Measurements from ENCODE around the gene CDKAL1. TPM values are rescaled to one million over a fixed set of nuclear protein-coding genes. Genes with fewer than 3 reads are reported as not detected.

Gene CDKAL1
- total and polyA plus RNA-seq, 4 donors, result 2.0 to 12.9 (median 6.7) TPM

GRCh38 chr6:21104288-21104687 is 570.0 kb downstream of the CDKAL1 start:
- WGBS, result 97% methylated on average over 2 of the region's 2 CpGs
- DNase-seq (ENCODE audit: low spot score), result no peak
- no peaks in the 10 kb centered on the region for H3K36me3 ChIP-seq (ENCODE audit: control insufficient read depth in 4 of 4, insufficient read depth in 3 of 4, low read depth in 1 of 4, low read length in 3 of 4)
- H3K4me1 ChIP-seq (ENCODE audit: control insufficient read depth in 4 of 4, insufficient read depth in 4 of 4, low read length in 3 of 4), result peaks cover 3 to 15% (median 8%) of the 10 kb centered on the region in 4 donors
- TF ChIP-seq TAF1 (conservative IDR thresholded peaks at IDR 0.05) (no peak), ZBTB33 (IDR thresholded peaks at IDR 0.05) (no peak), REST (IDR thresholded peaks at IDR 0.05) (no peak), FOXA2 (IDR thresholded peaks at IDR 0.05) (no peak), HNF4A (conservative IDR thresholded peaks at IDR 0.05) (no peak), EGR1 (IDR thresholded peaks at IDR 0.05; ENCODE audit: low read depth in 2 of 2) (no peak), FOXA1 (IDR thresholded peaks at IDR 0.05) (no peak), YY1 (IDR thresholded peaks at IDR 0.05) (no peak), RXRA (IDR thresholded peaks at IDR 0.05) (no peak)
- no peak overlapping the region for H3K4me3 ChIP-seq (ENCODE audit: low read depth in 1 of 3, low read length in 3 of 3)
- no peaks in the 10 kb centered on the region for H3K9me3 ChIP-seq (ENCODE audit: control insufficient read depth in 4 of 4, low read length in 3 of 4)
- H3K27me3 ChIP-seq (ENCODE audit: control insufficient read depth in 4 of 4, insufficient read depth in 4 of 4, low read length in 3 of 4), result no peaks in the 10 kb centered on the region
- H3K27ac ChIP-seq (ENCODE audit: low read depth in 1 of 2, low read length in 2 of 2), result no peak overlapping the region
- H3K9ac ChIP-seq (ENCODE audit: low read depth in 1 of 2, low read length in 2 of 2), result no peak overlapping the region

- Histone ChIP-seq H3K36me3 (ENCODE audit: control insufficient read depth in 4 of 4, insufficient read depth in 3 of 4, low read depth in 1 of 4, low read length in 3 of 4) (no peaks in the 10 kb centered on the region), H3K4me3 (ENCODE audit: low read depth in 1 of 3, low read length in 3 of 3) (no peak overlapping the region), H3K9me3 (ENCODE audit: control insufficient read depth in 4 of 4, low read length in 3 of 4) (no peaks in the 10 kb centered on the region), H3K27me3 (ENCODE audit: control insufficient read depth in 4 of 4, insufficient read depth in 4 of 4, low read length in 3 of 4) (no peaks in the 10 kb centered on the region), H3K9ac (ENCODE audit: low read depth in 1 of 2, low read length in 2 of 2) (no peak overlapping the region), H3K4me1 (ENCODE audit: control insufficient read depth in 4 of 4, insufficient read depth in 4 of 4, low read length in 3 of 4) (peaks cover 3 to 11% (median 6%) of the 10 kb centered on the region in 4 donors), H3K27ac (ENCODE audit: low read depth in 1 of 2, low read length in 2 of 2) (no peak overlapping the region)
- DNase-seq (ENCODE audit: low spot score), result no peak
- WGBS, result 97% methylated on average over 3 of the region's 3 CpGs
- no peak for TF ChIP-seq YY1 (IDR thresholded peaks at IDR 0.05)
- TF ChIP-seq SP1 (IDR thresholded peaks at IDR 0.05), result no peak
- no peak for TF ChIP-seq NR2F2 (IDR thresholded peaks at IDR 0.05)
- no peak for TF ChIP-seq RAD21 (IDR thresholded peaks at IDR 0.05)
Observed at GRCh38 chr6:21107796-21108195, 573.5 kb downstream of the CDKAL1 start.

GRCh38 chr6:21109391-21110178 is 575.3 kb downstream of the CDKAL1 start:
- H3K9ac ChIP-seq (ENCODE audit: low read depth in 1 of 2, low read length in 2 of 2), result no peak overlapping the region
- no peak for TF ChIP-seq TAF1 (conservative IDR thresholded peaks at IDR 0.05)
- no peak for TF ChIP-seq JUND (IDR thresholded peaks at IDR 0.05)
- TF ChIP-seq YY1 (IDR thresholded peaks at IDR 0.05), result no peak
- no peak for TF ChIP-seq FOXA1 (IDR thresholded peaks at IDR 0.05)
- no peak for TF ChIP-seq ZBTB33 (IDR thresholded peaks at IDR 0.05)
- no peak for TF ChIP-seq MAX (IDR thresholded peaks at IDR 0.05)
- TF ChIP-seq CTCF (IDR thresholded peaks at IDR 0.05; ENCODE audit: low read depth, low read length, missing input control), result no peak
- TF ChIP-seq GABPA (IDR thresholded peaks at IDR 0.05 in 1 of 2, conservative IDR thresholded peaks at IDR 0.05 in 1 of 2), result no peak
- no peak for TF ChIP-seq EGR1 (IDR thresholded peaks at IDR 0.05; ENCODE audit: low read depth in 2 of 2)
- TF ChIP-seq HNF4A (conservative IDR thresholded peaks at IDR 0.05), result no peak
- TF ChIP-seq RAD21 (IDR thresholded peaks at IDR 0.05), result no peak
- no peak for TF ChIP-seq SP1 (IDR thresholded peaks at IDR 0.05)

More at GRCh38 chr6:21109391-21110178, 575.3 kb downstream of the CDKAL1 start:
- WGBS, result 76% methylated on average over 5 of the region's 5 CpGs
- Histone ChIP-seq H3K4me3 (ENCODE audit: low read depth in 1 of 3, low read length in 3 of 3) (no peak overlapping the region), H3K36me3 (ENCODE audit: control insufficient read depth in 4 of 4, insufficient read depth in 3 of 4, low read depth in 1 of 4, low read length in 3 of 4) (no peaks in the 10 kb centered on the region), H3K27ac (ENCODE audit: low read depth in 1 of 2, low read length in 2 of 2) (no peak overlapping the region), H3K9me3 (ENCODE audit: control insufficient read depth in 4 of 4, low read length in 3 of 4) (no peaks in the 10 kb centered on the region), H3K27me3 (ENCODE audit: control insufficient read depth in 4 of 4, insufficient read depth in 4 of 4, low read length in 3 of 4) (no peaks in the 10 kb centered on the region), H3K4me1 (ENCODE audit: control insufficient read depth in 4 of 4, insufficient read depth in 4 of 4, low read length in 3 of 4) (peaks cover 0 to 3% (median 3%) of the 10 kb centered on the region in 4 donors)
- DNase-seq (ENCODE audit: low spot score), result no peak

All from liver (tissue), 9 donors.